Measurements from ENCODE around the gene ZNF17.

GRCh38 chr19:57452307-57452706, 41.3 kb downstream of the ZNF17 start:
- TF ChIP-seq CTCF (IDR thresholded peaks at IDR 0.05; ENCODE audit: low read depth, low read length) (no peak), POLR2A (IDR thresholded peaks at IDR 0.05; ENCODE audit: extremely low read depth, insufficient read length) (no peak), MYC (IDR thresholded peaks at IDR 0.05; ENCODE audit: low read depth, low read length) (no peak)
